Upper lobe of right lung (tissue), 1 donor: Measurements from ENCODE around the gene SUSD4. TPM values are rescaled to one million over a fixed set of nuclear protein-coding genes. Genes with fewer than 3 reads are reported as not detected.

Experiments used
- ATAC-seq: fragments of 200-7000 bp; cut with Tn5 transposase; one replicate; pipeline ENCODE4 v1.9.1; 2020; ENCODE audit warnings: mild to moderate bottlenecking, moderate library complexity
- DNase-seq: peaks from one replicate; pipeline ENCODE4 v3.0.0-alpha.2; 2020
- H3K27ac ChIP-seq: fragments of 200-600 bp; one replicate; pipeline ENCODE4 v1.8.0; 2022
- H3K27me3 ChIP-seq: fragments of 200-600 bp; one replicate; pipeline ENCODE4 v1.8.0; 2022; ENCODE audit warnings: mild to moderate bottlenecking
- H3K36me3 ChIP-seq: fragments of 200-600 bp; one replicate; pipeline ENCODE4 v1.8.0; 2022
- H3K4me1 ChIP-seq: fragments of 200-600 bp; one replicate; pipeline ENCODE4 v1.8.0; 2022
- H3K4me3 ChIP-seq: fragments of 200-600 bp; one replicate; pipeline ENCODE4 v1.8.0; 2022; ENCODE audit warnings: mild to moderate bottlenecking
- H3K9me3 ChIP-seq: fragments of 200-600 bp; one replicate; pipeline ENCODE4 v1.8.0; 2022
- intact Hi-C: fragments of 100-400 bp; cut with DNase I; formaldehyde crosslinking; loops from one replicate; pipeline ENCODE4 v1.11.0; 2022
- total RNA-seq: library from RNA; stranded (reverse); fragmentation: NEBNext Ultra II Directional; extraction: Animal tissue kit (Norgen Biotek cat#: 25700); gene quantifications from one replicate; pipeline ENCODE4 v1.2.1, GENCODE V29; 2021
- TF ChIP-seq, protein P1 (sequence below): fragments of 200-600 bp; IDR thresholded peaks from one replicate; pipeline ENCODE4 v1.8.0; 2022; ENCODE audit warnings: antibody characterized with exemption
- donor health status: DM: no; HTN: yes; CAD: no; lungs with severe emphysema.

The SUSD4 gene
- total RNA-seq, 1 donor from 2014 or later, result 2.2 TPM

DNA sequence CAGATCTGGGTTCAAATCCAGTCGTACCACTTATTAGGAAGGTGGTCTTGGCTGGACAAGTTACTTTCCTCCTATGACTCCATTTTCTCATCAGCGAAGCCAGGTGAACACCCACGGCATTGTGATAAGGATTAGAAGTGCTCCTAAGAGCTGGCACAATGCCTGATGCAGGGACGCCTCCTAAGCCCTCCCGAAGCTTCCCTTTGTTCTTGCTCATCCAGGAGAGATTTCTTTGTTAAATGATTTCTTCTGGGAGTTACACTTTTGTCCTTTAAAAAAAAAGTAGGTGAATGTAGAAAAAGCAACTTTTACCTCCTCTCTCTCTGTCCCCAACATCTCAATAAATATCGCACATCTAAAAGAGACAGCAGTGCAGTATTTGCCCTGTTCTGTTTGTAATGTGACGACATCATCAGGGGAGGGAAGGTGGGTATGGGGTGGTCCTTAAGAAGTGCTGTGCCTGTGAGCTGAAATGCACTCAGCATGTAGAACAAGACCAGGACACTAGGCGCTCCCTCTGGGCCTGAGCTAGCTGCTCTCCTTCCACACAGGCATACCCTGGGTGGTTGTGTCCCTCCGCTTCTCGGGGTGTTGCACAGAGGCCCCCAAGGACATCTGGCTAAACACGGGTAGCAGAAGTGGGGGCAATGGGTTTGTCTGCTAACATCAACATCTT is 43.9 kb downstream of the SUSD4 start:
- Histone ChIP-seq H3K27ac (no peak overlapping the region), H3K36me3 (no peaks in the 10 kb centered on the region), H3K4me3 (no peak overlapping the region), H3K9me3 (no peaks in the 10 kb centered on the region), H3K4me1 (no peaks in the 10 kb centered on the region), H3K27me3 (no peaks in the 10 kb centered on the region)
- no peak for ATAC-seq
- TF ChIP-seq, protein P1, sequence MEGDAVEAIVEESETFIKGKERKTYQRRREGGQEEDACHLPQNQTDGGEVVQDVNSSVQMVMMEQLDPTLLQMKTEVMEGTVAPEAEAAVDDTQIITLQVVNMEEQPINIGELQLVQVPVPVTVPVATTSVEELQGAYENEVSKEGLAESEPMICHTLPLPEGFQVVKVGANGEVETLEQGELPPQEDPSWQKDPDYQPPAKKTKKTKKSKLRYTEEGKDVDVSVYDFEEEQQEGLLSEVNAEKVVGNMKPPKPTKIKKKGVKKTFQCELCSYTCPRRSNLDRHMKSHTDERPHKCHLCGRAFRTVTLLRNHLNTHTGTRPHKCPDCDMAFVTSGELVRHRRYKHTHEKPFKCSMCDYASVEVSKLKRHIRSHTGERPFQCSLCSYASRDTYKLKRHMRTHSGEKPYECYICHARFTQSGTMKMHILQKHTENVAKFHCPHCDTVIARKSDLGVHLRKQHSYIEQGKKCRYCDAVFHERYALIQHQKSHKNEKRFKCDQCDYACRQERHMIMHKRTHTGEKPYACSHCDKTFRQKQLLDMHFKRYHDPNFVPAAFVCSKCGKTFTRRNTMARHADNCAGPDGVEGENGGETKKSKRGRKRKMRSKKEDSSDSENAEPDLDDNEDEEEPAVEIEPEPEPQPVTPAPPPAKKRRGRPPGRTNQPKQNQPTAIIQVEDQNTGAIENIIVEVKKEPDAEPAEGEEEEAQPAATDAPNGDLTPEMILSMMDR, result no peak
- DNase-seq, result no peak
- intact Hi-C loops, result no loop called here

DNA sequence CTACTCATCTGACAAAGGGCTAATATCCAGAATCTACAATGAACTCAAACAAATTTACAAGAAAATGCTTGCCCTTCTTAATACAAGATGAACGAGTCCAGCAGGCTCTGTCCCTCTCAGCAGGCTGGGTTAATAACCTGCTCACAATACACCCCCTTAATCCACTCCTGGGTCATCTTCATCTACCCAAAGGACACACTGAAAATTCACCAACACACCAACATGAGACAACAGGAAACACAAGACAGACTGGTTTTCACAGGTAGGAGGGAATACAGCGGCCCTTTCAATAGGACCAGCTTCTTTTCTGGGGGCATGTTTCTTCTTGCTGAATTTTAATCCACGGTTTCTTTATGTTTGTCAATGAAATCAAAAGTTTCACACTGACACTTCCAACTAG is 44.6 kb downstream of the SUSD4 start:
- ATAC-seq (no peak), DNase-seq (no peak)
- H3K27me3 ChIP-seq, result no peaks in the 10 kb centered on the region
- H3K4me3 ChIP-seq, result no peak overlapping the region
- H3K27ac ChIP-seq, result no peak overlapping the region
- H3K9me3 ChIP-seq, result no peaks in the 10 kb centered on the region
- intact Hi-C loops, result no loop called here
- H3K4me1 ChIP-seq, result no peaks in the 10 kb centered on the region
- no peaks in the 10 kb centered on the region for H3K36me3 ChIP-seq
- TF ChIP-seq, protein P1, result no peak

DNA sequence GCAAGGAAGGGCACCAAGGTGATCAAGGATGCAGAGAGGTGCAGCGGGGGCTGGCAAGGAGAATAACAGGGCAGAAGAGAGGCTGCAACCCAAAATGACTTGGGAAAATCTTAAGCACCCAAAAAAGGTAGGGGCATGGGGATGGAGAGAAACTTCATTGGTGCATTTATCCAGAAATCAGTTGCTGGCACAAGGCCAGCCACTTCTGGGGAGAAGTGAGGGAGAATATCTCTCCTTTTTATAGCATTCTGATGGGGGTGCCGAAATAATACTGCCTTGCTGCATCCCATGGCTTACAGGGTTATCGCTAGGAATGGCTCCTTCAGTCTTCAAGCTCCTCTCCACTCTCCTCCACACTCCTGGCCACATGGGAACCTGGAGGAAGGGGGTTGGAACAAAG is 47.9 kb downstream of the SUSD4 start:
- Histone ChIP-seq H3K4me3 (no peak overlapping the region), H3K27ac (no peak overlapping the region), H3K36me3 (no peaks in the 10 kb centered on the region), H3K4me1 (no peaks in the 10 kb centered on the region), H3K9me3 (no peaks in the 10 kb centered on the region), H3K27me3 (no peaks in the 10 kb centered on the region)
- TF ChIP-seq, protein P1, result no peak
- DNase-seq, result no peak
- no peak for ATAC-seq
- intact Hi-C loops, result no loop called here

DNA sequence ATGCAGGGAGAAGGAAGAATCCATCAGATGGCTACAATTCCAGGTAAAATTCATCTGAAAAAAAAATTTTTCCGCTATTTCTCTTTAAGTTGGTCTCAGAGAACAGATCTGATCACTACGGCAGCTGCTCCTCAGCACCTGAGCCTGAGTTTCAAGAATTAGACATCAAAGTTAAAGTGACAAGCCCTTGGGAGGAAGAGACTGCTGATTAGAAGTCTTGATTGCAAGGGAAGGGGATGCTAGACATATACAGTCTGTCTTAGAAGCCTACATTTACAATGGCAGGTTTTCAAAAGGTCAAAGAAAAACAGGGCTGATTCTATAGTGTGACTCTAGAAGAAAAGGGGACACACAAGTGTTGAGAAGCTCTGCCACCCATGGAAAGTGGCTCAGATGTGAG is 48.3 kb downstream of the SUSD4 start:
- Histone ChIP-seq H3K4me1 (no peaks in the 10 kb centered on the region), H3K27me3 (no peaks in the 10 kb centered on the region), H3K27ac (no peak overlapping the region), H3K4me3 (no peak overlapping the region), H3K36me3 (no peaks in the 10 kb centered on the region), H3K9me3 (no peaks in the 10 kb centered on the region)
- TF ChIP-seq, protein P1, result no peak
- ATAC-seq, result no peak
- intact Hi-C loops, result no loop called here
- DNase-seq, result no peak

DNA sequence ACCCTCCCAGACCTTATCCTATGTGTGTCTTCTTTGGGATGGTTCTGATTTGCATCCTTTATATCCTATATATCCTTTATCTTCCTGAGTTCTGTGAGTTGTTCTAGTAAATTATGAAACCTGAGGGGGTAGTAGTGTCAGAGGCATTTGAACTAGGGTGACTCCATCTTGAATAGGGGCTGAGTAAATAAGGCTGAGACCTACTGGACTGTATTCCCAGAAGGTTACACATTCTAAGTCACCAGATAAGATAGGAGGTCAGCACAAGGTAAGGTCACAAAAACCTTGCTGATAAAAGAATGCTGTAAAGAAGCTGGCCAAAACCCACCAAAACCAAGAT is 50.6 kb downstream of the SUSD4 start:
- no peak for DNase-seq
- Histone ChIP-seq H3K27ac (no peak overlapping the region), H3K4me1 (no peaks in the 10 kb centered on the region), H3K36me3 (no peaks in the 10 kb centered on the region), H3K9me3 (no peaks in the 10 kb centered on the region), H3K27me3 (no peaks in the 10 kb centered on the region), H3K4me3 (no peak overlapping the region)
- TF ChIP-seq, protein P1, result no peak
- intact Hi-C loops, result no loop called here
- ATAC-seq, result no peak
